SW 1271 (cell line): Measurements from ENCODE around the gene SH3GL1.
A peak's percentile ranks its signal among the peaks of the same experiment; 100 is the strongest.

ENCODE experiments used
- DNase-seq, 2 experiments: peaks; one replicate each; lab custom pipeline; 2025; lab: John Stamatoyannopoulos, UW

SH3GL1 gene

DNA sequence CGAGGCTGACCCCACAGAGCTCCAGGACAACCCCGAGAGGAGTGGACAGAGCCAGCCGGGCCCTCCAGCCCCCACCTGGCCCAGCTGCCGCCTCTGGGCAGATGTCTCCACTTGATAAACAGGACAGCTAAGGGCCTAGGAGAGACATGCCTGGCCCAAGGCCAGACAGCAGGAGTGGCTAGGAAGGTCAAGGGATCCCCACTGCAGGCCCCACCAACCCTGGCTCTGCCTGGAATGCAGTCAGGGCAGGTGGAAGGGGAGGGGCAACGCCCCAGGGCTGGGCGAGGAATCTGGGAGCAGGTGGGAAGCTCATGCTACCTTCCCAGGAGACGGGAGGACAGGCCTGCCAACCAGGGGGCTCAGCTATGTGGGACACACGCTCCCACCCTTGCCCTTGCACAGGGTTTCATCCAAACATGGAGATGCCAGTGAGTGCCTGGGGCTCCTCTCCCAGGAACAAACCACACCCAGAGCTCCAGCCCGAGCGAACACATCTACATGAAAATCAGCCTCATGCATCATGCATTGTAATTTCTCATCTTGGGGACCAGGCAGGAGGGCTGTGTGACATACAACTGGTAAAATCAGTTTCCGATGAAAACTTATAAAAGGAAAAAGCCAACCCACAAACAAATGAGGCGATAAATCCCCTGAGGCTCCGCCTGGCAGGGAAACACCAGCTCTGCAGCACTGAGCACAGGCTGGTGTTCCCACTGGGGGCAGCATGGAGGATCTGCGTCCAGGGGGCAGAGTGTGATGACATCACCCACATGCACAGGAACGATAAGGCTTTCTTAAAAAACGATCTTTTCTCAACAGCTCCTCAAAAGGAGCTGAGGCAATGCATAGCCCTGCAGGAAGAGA, 25.0 kb downstream of the SH3GL1 start:
- DNase-seq, result peak in 1 of 2 experiments; percentile 27

DNA sequence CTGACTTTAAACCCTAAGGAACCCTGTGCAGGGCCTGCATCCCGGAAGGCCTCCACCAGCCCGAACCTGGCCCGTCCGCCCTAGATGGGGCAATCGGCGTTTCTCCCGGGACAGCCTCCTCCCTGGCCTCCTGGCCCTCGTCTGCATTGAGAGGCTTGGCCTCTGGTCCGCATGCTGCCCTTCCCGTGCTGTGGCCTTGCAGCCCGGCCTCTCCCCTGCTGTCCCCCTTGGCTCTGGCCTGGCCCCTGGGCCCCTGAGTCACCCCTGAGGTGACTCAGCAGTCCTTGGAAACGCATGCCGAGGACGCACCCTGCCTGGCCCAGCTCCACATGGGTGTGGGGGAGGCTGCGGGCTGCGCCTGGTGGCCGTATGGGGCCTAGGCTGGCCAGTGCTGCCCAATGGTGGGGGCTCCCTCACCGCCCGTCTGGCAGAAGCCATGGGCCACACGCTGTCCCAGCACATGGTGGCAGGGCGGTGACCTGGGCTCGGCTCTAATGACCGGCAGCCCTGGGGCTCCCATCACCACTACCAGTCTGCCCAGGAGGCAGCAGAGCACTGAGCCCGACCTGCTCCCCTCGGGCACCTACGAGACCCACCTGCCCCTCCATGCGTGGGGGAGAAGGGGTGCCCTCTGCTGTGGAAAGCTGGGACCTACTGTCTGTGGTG, 25.7 kb downstream of the SH3GL1 start:
- DNase-seq, result peak; percentile 82 to 86

DNA sequence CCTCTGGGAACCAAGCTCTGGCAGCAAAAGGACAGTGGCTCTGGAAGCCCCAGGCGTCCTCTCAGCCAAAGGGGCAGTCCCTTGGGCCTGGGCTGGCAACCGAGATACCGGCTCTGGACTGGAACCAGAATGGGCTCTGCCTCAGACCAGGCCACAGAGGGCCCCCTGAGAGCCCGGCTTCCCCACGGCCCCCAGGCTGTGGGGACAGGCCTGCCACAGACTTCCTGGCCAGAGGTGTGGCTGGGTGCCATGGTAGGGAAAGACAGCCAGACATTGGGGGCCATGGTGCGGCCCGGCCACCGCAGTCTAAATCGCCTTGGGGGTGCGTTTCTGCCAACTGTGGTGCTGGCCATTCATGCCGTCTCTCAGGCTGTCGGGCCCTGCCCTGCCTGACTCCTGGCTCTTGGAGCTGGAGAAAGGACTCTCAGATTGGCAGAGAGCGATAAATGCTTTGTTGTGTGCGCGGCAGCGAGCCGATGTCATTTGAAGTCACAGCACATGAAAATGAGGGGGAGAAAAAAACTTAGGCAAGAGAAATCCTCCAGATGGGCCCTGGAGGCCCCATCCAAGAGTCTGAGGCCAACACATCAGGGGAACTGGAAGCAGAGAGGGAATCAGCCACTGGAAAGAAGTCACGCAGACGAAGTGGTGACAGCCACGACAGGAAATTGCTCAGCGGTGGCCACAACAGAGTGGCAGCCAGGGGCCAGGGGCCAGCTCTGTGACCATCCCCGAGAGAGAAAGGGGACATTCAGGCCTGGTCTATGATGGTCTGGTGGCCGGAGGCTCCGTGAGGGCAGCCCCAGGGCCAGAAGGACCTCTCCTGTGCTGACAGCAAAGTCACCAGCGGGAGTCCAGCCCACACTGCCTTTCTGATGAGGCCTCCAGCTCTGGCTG, 26.5 kb downstream of the SH3GL1 start:
- peak in 1 of 2 experiments; percentile 51 for DNase-seq

DNA sequence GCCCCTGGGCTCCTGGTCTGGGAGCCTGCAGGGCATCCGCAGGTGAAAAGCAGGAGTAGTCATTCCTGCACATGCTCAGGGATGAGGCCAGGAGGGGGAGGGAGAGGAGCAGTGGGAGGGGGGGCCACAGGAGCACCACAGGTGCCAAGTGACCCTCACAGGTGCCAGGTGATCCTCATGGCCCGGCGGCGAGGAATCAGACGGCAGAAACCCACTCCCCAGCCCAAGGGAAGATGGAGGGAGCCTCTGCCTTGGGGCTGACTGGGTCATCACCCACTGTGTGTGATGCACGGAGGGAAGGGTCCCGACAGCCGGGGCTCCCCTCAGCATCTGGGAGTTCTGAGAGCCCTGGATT, 27.4 kb downstream of the SH3GL1 start:
- DNase-seq, result no peak

DNA sequence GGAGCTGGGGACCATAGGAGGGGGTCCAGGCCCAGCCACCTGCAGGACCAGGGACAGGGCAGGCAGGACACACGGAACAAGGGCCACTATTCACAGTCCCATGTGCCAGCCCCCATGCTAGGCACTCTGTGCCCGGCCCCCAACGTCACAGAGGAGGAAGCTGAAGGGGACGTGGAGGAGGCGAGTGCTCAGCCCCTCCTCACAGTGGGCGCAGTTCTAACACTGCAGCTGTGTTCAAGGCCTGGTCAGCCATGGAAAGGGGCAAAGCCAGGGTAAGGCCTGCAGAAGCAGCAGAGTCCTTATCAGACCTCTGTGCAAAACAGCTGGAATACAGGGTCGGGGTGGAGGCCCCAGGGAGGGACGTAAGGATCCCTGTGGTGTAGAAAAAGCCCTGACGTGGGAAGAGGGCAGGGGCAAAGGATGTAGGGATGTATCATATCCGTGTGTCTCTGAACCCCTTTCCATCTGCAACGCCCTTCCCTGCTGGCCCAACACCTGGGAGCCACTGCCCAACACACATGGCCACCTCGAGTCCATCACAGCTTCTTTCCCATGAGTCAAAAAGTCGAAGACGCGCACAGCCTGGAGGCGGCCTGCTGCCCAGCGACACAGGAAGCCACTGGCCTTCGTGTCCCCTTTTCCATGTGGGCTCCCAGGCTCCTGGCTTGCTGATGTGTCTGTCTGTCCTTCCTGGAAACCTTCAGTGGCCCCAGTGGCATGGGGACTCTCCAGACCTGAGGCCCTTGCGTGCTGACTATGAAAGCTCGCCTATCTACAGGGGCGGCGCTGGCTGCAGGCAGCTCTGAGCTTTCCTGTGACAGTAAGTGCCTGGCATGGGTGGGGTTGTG, 28.0 kb downstream of the SH3GL1 start:
- no peak for DNase-seq

DNA sequence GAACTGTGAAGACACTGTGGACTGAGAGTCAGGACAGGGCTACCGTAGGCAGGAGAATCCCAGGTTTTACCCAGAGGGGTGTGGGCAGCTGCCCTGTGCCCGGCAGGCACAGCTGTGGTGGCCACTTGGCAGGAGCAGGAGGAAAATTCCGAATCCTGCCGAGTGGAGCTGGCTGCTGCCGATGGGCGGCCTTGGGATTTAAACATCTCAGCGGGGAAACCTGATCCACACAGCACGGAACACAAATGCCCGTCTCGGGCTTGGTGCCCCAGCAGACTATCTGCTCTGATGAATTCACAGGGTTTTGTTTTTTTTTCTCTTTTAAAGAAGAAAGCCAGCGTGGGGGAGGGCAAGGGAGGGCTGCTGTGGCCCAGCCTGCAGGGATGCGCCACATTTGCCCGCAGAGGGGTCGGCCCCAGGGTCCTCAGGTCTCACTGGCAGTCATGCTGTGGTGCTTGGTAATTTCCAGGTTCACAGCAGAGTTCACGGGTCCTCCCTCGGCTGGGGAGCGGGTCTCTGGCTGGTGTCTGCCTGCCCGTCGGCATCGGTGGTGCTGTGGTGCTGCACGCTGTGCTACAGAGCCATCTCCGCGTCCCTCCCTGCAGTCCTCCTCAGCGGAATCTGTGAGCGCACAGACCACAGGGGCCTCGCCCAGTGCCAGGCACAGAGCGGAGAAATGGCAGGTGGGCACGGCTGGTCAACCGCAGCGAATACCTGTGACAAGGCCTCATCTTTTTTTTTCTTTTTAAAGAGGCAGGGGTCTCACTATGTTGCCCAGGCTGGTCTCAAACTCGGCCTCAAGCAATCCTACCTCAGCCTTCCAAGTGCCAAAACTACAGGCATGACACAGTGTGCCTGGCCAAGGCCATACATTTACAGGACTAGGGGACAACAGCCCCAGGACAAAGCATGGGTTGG, 28.8 kb downstream of the SH3GL1 start:
- no peak for DNase-seq

DNA sequence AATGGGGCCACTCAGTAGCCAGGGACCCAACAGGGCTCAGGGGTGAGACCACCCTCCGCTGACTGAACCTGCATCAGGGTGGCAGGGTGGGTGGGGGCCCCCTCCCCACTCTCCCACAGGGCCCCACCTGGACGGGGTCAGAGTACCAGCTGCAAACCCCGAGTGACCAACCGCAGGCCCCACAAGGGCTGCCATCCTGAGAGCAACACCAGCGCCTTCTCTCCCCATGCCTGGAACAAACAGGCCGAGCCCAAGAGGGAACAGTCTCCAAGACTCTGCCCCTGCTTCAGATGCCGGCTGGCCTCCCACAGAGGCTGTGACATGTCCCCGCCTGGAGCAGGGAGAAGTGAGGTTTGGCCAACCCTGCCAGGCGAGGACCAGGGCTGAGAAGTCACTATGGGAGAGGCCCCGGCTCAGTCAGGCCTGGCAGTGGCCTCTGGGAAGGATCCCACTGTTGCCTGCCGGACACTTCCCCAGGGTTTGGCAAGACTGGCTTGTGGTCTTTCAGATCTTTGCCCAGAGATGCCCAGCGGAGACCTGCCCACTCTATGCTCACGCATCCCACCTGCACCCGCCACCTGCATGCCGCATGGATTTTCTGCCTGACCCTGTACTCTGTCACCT, 29.8 kb downstream of the SH3GL1 start:
- DNase-seq, result no peak

DNA sequence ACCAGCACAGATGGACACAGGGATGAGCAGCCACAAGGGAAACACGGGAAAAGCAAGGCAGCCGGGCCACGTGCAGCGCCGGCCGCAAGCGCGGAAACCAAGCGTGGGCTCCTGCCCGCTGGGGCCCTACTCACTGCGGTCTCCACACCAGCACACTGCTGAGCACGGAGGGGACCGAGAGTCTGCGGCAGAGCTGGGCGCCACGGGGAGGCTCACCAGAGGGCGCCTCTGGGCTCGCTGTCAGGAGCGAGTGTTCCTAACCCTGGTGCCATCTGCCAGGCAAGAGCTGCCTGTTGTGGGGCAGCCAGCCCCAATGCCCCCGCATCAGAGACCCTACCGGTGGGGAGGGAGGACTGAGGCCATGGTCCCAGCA, 30.5 kb downstream of the SH3GL1 start:
- no peak for DNase-seq

DNA sequence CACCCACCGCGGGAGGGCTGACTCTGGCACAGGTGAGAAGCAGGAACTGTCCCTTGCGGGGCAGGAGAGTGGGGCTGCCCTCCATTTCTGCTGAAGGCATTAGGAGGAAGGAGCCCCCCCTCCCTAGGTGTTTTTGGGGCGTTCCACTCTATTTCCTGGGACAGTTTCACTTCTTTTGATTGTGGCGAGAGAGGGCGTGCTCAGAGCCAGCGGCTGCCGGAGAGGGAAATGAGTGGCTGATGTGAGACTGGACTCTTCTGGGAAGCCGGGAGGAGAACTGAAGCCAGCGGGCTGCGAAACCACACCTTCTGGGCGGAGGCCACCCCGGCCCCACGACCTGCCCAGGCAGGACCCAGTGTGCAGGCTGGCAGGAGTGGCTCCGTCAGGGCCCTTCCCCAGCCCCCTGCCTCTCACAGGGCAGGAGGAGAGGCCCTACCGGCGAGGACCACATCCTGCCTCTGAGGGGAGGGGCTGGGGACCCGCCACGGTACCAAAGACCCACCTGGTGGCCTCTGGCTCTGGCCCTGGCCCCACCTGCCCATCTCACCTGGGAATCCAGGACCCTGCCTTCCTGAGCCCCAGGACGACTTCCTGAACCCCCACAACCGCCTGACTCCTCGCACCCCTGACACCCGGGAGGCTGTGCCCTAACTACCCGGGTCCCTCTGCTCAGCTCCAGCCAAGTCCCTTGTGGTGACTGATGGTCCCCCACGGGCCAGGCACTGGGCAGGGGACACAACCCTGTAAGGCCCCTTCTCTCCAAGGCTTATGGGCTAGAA, 31.0 kb downstream of the SH3GL1 start:
- DNase-seq, result no peak

DNA sequence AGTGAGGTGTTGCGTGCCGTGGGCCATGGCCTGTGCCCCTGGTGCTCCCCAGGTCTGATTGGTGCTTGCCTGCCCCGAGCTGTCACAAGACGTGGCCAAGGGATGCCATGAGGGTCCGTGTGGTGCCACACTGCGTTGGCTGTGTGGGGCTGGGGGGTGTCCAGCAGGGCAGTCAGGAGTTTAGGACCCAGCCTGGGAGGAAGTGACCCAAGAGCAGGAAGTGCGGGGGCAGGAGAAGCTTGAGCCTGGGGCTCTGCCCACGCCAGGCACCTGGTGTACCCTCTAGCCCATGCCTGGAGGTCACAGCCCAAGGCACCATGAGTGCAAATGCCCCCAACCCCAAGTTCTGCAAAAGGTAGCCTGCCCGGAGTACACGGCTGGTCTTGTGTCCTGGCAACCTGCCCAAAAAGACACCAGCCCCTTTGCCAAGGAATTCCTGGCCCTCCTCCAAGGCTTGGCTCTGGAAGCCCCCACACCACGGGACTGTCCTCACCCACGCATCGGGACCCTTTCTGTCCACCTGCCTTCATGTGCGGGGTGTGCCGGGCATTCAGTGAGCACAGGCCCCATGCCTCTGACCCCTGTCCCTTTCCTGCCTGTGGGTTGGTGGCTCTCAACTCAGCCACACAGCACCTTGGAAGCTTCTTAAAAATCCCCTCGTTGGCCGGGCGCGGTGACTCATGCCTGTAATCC, 32.1 kb downstream of the SH3GL1 start:
- DNase-seq, result no peak

DNA sequence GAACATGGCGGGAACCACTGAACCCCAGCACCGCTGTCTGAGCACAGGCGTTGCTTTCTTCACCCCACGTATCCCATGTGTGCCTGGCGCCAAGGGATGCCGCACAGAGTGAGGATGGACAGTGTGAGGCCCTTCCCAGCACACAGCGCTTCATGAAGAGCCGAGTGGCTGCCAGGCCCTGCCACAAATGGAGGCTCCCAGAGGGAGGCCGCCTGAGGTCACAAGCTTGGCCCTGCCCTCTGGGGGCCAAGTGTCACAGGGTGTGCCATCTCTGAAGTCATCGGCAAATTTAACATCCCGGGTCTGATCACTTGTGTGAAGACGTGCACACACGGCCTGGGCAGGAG, 32.6 kb downstream of the SH3GL1 start:
- no peak for DNase-seq

DNA sequence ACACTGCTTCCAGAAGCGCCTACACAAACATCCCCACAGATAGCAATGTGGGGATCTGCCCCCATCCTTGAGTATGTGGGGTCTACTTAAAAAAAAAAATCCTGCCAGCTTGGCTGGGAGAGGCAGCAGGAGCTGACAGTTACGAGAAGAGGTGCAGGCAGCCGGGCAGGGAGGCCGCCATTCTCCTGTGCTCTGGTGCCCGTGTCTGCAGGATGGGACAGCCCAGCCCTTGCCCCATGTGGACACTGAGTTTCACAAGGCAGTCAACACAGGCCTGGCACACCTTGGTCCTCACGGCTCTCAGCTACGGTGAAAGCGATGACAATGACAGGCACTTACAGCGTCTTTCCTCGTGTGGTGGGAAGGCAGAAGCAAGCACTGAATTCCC, 33.0 kb downstream of the SH3GL1 start:
- no peak for DNase-seq

DNA sequence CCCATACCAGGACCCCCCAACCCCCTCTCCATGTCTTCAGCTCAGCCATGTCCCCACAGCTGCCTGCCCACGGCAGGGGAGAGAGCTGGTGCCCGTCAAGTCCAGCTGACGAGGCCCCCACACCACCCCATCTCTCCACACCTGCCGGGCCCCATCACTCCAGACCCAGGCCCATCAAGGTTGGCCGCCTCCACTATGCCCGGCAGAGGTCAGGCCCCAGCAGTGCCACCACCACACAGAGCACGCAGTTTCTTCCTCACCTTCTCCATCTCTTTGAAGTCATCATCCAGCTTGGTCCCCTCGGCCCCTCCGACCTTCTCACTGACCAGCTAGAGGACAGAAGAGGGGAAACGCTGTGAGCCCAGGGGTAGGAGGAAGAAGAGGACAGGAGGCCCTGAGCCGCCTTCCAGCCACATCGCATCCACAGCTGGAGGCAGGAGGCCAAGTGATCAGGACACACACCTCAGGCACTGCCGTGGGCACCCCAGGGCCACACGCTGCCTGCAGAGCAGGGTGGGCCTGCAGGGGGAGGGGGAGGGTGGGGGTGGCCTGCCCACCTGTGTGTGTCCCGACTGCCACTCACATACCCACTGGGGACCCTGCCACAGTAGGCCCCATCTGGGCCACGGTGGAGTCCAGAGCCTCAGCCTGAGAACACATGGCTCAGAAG, 33.5 kb downstream of the SH3GL1 start:
- DNase-seq, result no peak

DNA sequence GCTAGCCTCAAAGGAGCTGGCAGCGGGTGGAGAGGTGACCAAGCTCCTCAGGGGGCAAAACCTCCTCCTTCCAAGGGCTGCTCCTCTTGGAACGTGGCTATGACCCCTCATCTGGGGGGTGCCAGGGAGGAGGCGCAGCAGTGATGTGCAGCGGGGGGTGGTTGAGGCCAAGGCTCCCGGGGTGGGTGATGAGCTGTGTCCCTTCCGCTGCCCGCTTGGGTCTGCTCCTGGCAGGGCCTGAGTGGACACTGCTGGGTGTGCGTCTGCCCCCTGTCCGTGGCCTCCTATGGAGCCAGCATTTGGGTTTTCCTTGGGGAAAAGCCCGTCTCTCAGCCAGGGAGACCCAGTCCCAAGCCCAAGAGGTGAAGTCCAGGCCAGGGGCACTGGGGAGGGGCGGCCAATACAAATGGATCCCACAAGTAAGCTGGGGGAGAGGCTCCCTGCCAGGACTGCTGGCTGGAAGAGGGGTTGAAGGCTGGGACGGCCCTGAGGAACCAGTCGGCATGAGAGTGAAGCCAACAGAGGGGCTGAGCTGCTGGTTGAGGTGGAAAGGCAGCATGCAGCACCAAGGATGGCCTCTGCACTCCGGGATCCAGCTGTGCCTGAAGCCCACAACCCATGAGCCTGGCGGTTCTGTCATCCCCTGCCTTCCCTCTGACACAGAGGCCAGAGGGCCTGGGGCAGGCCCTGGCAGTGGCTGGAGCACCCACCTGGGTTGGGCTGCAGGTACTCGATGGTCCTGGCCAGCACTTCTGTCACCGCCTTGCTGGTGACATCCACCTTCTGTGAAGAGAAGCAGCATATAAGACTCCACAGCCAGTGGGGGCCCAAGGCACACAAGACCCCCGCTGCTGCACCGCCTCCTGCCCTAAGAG, 34.3 kb downstream of the SH3GL1 start:
- DNase-seq, result no peak

DNA sequence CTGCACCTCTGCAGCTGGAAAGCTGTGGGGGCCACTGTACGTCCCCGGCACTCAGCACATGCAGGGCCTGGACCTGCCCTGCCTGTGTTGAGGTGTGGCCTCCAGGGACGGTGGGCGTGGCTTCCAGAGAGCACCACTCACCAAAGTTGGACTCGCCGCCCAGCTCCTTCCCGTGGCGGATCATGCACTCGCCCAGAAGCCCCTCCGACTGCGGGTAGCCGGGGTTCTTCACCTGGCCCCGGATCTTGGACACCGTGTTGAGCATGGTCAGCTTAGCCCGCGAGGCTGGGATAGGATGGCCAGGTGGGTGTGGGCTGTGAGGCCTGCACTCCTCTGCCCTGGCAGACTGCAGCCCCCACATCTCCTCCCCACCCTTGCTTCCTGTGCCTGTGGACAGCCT, 35.0 kb downstream of the SH3GL1 start:
- DNase-seq, result no peak

DNA sequence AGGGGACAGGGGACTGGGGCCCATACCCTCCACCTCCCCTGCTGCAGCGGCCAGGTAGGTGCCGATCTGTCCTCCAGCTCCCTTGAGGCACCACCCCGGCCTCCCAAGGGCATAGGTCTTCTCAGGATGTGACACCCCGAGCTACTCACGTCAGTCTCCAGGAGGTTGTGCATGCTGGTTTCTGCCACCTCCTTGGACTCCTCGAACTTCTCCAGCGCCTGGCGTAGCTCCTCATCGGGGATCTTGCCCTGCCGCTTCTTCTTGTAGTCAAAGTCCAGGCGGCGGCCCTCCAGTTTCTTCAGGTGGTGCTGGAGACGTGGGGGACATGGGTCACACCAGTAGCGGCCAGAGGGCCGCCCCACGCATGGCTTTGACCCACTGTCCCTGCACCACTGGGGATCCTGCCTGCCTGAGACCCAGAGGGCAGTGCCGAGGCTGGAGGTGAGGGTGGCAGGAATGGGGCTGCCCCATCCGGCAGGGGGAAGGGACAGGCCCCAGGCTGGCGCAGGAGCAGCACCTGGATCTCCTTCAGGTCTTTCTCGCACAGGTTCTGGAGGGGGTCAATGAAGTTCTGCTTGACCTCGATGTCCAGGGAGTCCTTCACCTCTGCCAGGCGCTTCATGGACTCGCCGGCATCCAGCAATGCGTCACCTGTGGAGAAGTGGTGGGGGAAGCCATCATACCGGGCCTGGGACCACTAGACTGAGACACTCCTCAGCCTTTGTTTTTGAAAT, 36.6 kb downstream of the SH3GL1 start:
- no peak for DNase-seq
